GM12801 (cell line): Measurements from ENCODE around the gene RIT1.

Experiments
- TF ChIP-seq, protein P1 (sequence below): IDR thresholded peaks from one replicate; pipeline ENCODE4 v1.5.1; 2011; ENCODE audit warnings: control low read depth; ENCODE audit not compliant: insufficient read length; ENCODE audit errors: extremely low read depth

Gene RIT1

GRCh38 chr1:155867766-155868165 lies 43.4 kb downstream of the RIT1 start:
- TF ChIP-seq, protein P1, sequence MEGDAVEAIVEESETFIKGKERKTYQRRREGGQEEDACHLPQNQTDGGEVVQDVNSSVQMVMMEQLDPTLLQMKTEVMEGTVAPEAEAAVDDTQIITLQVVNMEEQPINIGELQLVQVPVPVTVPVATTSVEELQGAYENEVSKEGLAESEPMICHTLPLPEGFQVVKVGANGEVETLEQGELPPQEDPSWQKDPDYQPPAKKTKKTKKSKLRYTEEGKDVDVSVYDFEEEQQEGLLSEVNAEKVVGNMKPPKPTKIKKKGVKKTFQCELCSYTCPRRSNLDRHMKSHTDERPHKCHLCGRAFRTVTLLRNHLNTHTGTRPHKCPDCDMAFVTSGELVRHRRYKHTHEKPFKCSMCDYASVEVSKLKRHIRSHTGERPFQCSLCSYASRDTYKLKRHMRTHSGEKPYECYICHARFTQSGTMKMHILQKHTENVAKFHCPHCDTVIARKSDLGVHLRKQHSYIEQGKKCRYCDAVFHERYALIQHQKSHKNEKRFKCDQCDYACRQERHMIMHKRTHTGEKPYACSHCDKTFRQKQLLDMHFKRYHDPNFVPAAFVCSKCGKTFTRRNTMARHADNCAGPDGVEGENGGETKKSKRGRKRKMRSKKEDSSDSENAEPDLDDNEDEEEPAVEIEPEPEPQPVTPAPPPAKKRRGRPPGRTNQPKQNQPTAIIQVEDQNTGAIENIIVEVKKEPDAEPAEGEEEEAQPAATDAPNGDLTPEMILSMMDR: no peak

DNA sequence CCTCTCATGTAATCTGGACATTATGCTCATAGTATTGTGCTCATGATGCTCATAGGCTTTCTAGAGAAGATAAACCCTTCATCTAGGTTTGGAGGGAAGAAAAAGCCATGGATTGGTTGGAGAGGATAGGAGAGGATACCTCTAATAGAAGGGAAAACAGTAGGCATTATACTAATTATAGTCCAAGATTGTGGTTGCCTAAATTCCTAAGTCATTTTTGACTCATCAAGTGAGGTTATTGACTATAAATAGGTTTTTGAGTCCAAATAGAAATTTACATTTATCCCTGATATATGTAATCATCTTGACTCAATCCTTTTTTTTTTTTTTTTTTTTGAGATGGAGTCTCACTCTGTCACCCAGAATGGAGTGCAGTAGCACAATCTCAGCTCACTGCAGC lies 46.8 kb downstream of the RIT1 start:
- TF ChIP-seq, protein P1: no peak

DNA sequence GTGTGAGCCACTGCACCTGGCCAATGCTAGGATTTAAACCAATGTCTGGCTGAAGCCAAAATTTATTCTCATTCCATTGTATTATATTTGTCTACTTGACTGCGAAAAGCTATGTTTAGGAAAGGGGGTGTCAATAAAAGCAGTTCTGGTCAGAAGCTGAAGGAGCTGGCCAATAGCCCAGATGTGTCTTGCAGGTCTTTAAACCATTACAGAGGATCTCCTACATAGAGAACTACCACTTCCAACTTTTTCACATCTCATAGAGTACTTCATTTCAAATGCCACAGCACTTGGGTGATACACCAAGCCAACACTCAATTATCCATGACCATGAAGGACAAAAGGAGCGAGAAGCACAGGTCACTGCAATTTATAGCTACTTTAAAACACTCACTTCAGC lies 49.3 kb downstream of the RIT1 start:
- TF ChIP-seq, protein P1: no peak

GRCh38 chr1:155860970-155861510 lies 50.1 kb downstream of the RIT1 start:
- TF ChIP-seq, protein P1: no peak

DNA sequence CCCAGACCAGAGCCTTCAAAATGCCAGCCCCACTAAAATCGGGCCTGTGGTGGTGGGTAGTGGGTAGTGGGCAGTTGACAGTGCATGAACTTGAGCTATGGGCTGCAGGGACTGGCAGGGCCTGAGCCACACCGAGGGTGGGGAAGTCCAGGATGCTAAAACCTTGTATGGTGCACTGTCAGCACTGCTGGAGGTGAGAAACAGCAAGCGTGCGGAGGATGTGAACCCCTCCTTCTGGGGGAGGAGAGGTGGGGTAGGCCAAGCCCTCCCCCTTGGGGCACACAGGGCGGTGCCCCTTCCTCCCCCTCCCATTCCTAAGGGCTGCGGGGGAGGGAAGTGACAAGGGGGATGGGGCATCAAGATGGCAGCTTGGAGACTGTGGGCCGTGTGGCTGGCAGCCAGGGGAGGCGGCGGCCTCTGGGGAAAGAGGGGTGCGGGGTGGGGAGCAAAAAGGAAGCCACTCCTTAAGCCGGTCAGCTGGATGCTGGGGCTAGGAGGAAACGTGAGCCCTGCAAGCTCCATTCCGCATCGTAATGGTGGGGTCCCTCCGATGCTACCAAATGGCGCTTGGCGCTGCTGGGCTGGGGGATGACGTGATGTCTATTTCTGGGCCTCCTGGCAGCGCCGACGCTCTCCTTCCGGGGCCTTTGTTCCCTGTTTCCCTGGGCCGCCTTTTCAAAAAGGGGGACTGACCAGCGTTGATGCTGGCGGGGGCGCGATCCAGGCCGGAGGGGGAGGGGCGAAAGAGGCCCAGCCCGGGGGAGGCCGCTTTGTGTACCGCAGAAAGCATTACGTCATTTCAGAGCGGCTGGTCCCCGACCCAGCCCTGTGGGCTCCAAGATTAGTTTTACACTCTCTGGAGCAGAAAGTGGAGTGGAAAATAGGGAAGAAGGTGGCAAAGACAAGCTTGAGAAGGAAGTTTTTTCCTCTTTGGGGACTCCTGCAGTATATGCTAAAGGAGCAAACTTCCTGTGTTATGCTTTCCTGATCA lies 51.0 kb downstream of the RIT1 start:
- TF ChIP-seq, protein P1: no peak

DNA sequence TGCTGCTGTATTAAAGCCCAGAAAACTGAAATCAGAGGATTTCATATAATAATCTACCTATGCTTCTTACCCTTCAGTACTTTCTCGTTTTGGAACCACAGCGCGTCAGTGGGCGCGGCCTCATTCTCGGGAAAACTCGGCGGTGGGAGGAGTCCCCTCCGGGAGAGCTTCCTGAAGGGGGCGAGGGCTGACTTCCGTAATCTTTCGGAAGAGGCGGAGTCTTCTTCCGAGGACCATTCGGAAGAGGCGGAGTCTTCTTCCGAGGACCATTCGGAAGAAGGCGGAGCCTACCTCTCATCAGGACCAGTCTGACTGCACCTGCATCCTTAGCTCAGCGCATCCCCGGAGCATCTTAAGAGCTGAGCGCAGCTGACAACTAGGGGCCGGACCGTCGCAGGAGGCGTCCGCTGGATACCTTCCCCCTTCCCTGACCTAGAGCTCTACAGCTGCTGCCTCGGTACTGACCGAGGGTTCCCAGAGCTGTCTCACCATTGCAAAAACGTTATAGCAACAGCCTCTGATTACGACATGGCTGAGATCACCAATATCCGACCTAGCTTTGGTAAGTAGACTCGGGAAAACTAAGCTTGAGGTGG lies 51.8 kb downstream of the RIT1 start, which contains the start of gene SYT11:
TSS of gene SYT11 (plus strand) at position 334 of the 596 bp plus-strand sequence. CDS start at position 529, 195 bp downstream.
- TF ChIP-seq, protein P1: no peak

GRCh38 chr1:155858800-155859233 lies 52.3 kb downstream of the RIT1 start:
- TF ChIP-seq, protein P1: no peak
